Hepatocyte (in vitro differentiated cells): Measurements from ENCODE around the gene TP53RK.

Source experiments
- EZH2phosphoT487 ChIP-seq: fragments of 200-600 bp; sonication (generic); IDR thresholded peaks from one replicate; pipeline ENCODE4 v1.6.1; 2018; ENCODE audit warnings: antibody characterized with exemption, mild to moderate bottlenecking, low read depth, moderate library complexity; ENCODE audit not compliant: unreplicated experiment, severe bottlenecking
- TF ChIP-seq, protein P1 (sequence below): fragments of 200-600 bp; sonication (generic); IDR thresholded peaks from 2 replicates; pipeline ENCODE4 v1.5.1; 2016; ENCODE audit warnings: antibody characterized with exemption, mild to moderate bottlenecking; ENCODE audit not compliant: poor library complexity

DNA sequence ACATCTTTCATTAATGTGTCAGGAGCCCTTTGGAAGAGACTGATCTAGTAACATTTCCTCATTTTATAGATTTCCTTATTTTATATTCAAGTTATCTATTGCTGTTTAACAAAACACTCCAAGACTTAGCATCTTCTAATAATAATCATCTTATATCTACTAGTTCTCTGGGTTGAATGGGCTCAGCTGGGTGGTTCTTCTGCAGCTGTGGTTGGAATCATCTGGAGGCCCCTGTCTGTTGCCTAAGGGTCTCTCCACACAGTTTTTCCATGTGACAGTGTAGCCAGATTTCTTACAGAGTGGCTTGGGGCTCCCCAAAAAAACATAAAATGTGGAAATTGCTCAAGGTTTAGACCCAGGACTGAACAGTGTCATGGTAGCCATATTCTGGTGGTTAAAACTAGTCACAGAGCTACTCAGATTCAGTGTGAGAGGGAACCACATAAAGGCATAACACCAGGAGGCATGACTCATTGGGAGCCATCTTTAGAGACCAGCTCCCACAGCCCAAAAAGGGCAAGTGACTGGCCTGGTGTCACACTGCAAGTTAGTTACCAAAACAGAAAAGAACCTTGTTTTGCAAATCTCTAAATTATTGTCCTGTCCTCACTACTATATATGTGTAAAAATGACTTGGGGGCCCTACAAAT, 31.7 kb upstream of the TP53RK start:
- TF ChIP-seq EZH2phosphoT487 = no peak
- TF ChIP-seq, protein P1, sequence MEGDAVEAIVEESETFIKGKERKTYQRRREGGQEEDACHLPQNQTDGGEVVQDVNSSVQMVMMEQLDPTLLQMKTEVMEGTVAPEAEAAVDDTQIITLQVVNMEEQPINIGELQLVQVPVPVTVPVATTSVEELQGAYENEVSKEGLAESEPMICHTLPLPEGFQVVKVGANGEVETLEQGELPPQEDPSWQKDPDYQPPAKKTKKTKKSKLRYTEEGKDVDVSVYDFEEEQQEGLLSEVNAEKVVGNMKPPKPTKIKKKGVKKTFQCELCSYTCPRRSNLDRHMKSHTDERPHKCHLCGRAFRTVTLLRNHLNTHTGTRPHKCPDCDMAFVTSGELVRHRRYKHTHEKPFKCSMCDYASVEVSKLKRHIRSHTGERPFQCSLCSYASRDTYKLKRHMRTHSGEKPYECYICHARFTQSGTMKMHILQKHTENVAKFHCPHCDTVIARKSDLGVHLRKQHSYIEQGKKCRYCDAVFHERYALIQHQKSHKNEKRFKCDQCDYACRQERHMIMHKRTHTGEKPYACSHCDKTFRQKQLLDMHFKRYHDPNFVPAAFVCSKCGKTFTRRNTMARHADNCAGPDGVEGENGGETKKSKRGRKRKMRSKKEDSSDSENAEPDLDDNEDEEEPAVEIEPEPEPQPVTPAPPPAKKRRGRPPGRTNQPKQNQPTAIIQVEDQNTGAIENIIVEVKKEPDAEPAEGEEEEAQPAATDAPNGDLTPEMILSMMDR = no peak
